K562 (cell line): ENCODE measurements around the gene LBHD2. TPM values are rescaled to one million over a fixed set of nuclear protein-coding genes. Genes with fewer than 3 reads are reported as not detected.
A peak's percentile ranks its signal among the peaks of the same experiment; 100 is the strongest.

Experiments used
- CBFA2T3 ChIP-seq: fragments of 450-650 bp; IDR thresholded peaks from 2 replicates; pipeline ENCODE4 v1.6.1; 2017
- CXXC5 ChIP-seq: fragments of 250-450 bp; sonication (Bioruptor Pico); IDR thresholded peaks from 2 replicates; pipeline ENCODE4 v1.8.0; 2022; ENCODE audit warnings: inconsistent platforms, mild to moderate bottlenecking, moderate library complexity
- DPF2 ChIP-seq: fragments of 450-650 bp; IDR thresholded peaks from 2 replicates; pipeline ENCODE4 v1.6.1; 2016
- GTF2F1 ChIP-seq: IDR thresholded peaks from 2 replicates; pipeline ENCODE4 v1.6.1; 2011; ENCODE audit warnings: low read depth, low read length, improper control_type of control experiment
- HDAC1 ChIP-seq, 2 experiments: fragments of 450-650 bp; IDR thresholded peaks; 2 replicates each; pipeline ENCODE4 v1.6.1; 2016 to 2017; ENCODE audit warnings: inconsistent platforms in 1 of 2, mild to moderate bottlenecking in 1 of 2, moderate library complexity in 1 of 2
- KAT7 ChIP-seq: sonication (generic); formaldehyde crosslinking; IDR thresholded peaks from 2 replicates; pipeline ENCODE4 v1.8.0; 2022; ENCODE audit warnings: missing genetic modification reagents, mild to moderate bottlenecking, borderline replicate concordance
- LCOR ChIP-seq: sonication (generic); formaldehyde crosslinking; IDR thresholded peaks from 2 replicates; pipeline ENCODE4 v1.8.0; 2022; ENCODE audit warnings: mild to moderate bottlenecking, missing genetic modification reagents
- MYNN ChIP-seq, 2 experiments: sonication (generic); formaldehyde crosslinking in 1 of 2; IDR thresholded peaks; 2 replicates each; pipeline versions ENCODE4 v1.5.0 to v1.6.1; 2016 to 2020; ENCODE audit warnings: antibody characterized with exemption in 1 of 2, missing genetic modification reagents in 1 of 2
- POLR2G ChIP-seq: fragments of 200-400 bp; formaldehyde crosslinking; IDR thresholded peaks from 2 replicates; pipeline ENCODE4 v1.6.1; 2017; ENCODE audit warnings: low read depth, mild to moderate bottlenecking, antibody characterized with exemption, low read length, moderate library complexity
- RAD51 ChIP-seq: fragments of 450-650 bp; IDR thresholded peaks from 2 replicates; pipeline ENCODE4 v1.7.1; 2016; ENCODE audit warnings: low read depth, mild to moderate bottlenecking, borderline replicate concordance
- TCF3 ChIP-seq: sonication (generic); formaldehyde crosslinking; IDR thresholded peaks from 2 replicates; pipeline ENCODE4 v1.4.0; 2020; ENCODE audit warnings: mild to moderate bottlenecking, missing genetic modification reagents
- TCF7L2 ChIP-seq: fragments of 150-350 bp; IDR thresholded peaks from 2 replicates; pipeline ENCODE4 v1.6.1; 2016; ENCODE audit warnings: low read depth, mild to moderate bottlenecking, low read length, moderate library complexity
- TCFL5 ChIP-seq: fragments of 250-450 bp; sonication (Bioruptor Pico); conservative IDR thresholded peaks from 2 replicates; pipeline ENCODE4 v1.6.1; 2021; ENCODE audit warnings: mild to moderate bottlenecking, moderate library complexity, matching md5 sums
- TEAD4 ChIP-seq, 2 experiments: sonication (generic) in 1 of 2; formaldehyde crosslinking in 1 of 2; IDR thresholded peaks; 2 replicates each; pipeline versions ENCODE4 v1.6.1 to v1.8.0; 2012 to 2022; ENCODE audit warnings: borderline replicate concordance in 1 of 2, inconsistent platforms in 1 of 2, low read length in 1 of 2, mild to moderate bottlenecking in 1 of 2, missing genetic modification reagents in 1 of 2
- TOE1 ChIP-seq, 2 experiments: fragments of 450-650 bp in 1 of 2; sonication (generic) in 1 of 2; formaldehyde crosslinking in 1 of 2; IDR thresholded peaks; 2 replicates each; pipeline versions ENCODE4 v1.7.1 to v1.8.0; 2016 to 2022; ENCODE audit warnings: borderline replicate concordance in 2 of 2, mild to moderate bottlenecking in 2 of 2, antibody characterized with exemption in 1 of 2, inconsistent platforms in 1 of 2, low read depth in 1 of 2, missing genetic modification reagents in 1 of 2, moderate library complexity in 1 of 2
- ZNF197 ChIP-seq: fragments of 200-800 bp; sonication (Bioruptor generic); IDR thresholded peaks from 2 replicates; pipeline ENCODE4 v1.6.1; 2016; ENCODE audit warnings: low read depth, missing genetic modification characterization, missing compliant biosample characterization
- ZNF354B ChIP-seq: fragments of 250-450 bp; sonication (Bioruptor Pico); IDR thresholded peaks from 2 replicates; pipeline ENCODE4 v1.4.0; 2020
- polyA plus RNA-seq, 8 experiments: library from polyadenylated mRNA; depleted of rRNA in 4 of 8; stranded (reverse) in 5 of 8; unstranded in 3 of 8; fragments of >200 nt; fragmentation: Nextera tagmentation in 2 of 8; fragmentation: Illumina TruSeq in 1 of 8; extraction: Ambion mirVana in 2 of 8; extraction: Trizol in 1 of 8; gene quantifications; 2 replicates each; pipeline versions ENCODE4 v1.2.1 to v1.2.3, GENCODE V29; 2011 to 2014; ENCODE audit warnings: inconsistent platforms in 1 of 8, missing spikeins in 1 of 8
- total RNA-seq, 7 experiments: library from RNA; depleted of rRNA in 6 of 7; stranded (reverse); fragments of >200 nt in 6 of 7; fragmentation: Illumina TruSeq in 2 of 7; extraction: Trizol in 2 of 7; gene quantifications; 2 replicates each; pipeline versions ENCODE4 v1.2.1 to v1.2.3, GENCODE V29; 2011 to 2021; ENCODE audit warnings: low replicate concordance in 1 of 7
- TF ChIP-seq, protein P1 (sequence below), 2 experiments: IDR thresholded peaks; 2 replicates each; pipeline ENCODE4 v1.6.1; 2011; ENCODE audit warnings: borderline replicate concordance in 1 of 2, control low read depth in 1 of 2, low read depth in 1 of 2, low read length in 1 of 2, mild to moderate bottlenecking in 1 of 2, mixed read lengths in 1 of 2, moderate library complexity in 1 of 2; ENCODE audit not compliant: insufficient read depth in 1 of 2, insufficient read length in 1 of 2, poor library complexity in 1 of 2, severe bottlenecking in 1 of 2; ENCODE audit errors: extremely low read depth in 1 of 2
- TF ChIP-seq, protein P2 (sequence below): fragments of 450-650 bp; IDR thresholded peaks from 2 replicates; pipeline ENCODE4 v1.6.1; 2016
- TF ChIP-seq, protein P3 (sequence below): sonication (generic); formaldehyde crosslinking; IDR thresholded peaks from 2 replicates; pipeline ENCODE4 v1.8.1; 2023; ENCODE audit warnings: mild to moderate bottlenecking, missing genetic modification reagents

The LBHD2 gene
- total and polyA plus RNA-seq, 9 of the 15 experiments (the other 6 are each of a cell fraction or from before 2014, with no cell fraction given): not detected

DNA sequence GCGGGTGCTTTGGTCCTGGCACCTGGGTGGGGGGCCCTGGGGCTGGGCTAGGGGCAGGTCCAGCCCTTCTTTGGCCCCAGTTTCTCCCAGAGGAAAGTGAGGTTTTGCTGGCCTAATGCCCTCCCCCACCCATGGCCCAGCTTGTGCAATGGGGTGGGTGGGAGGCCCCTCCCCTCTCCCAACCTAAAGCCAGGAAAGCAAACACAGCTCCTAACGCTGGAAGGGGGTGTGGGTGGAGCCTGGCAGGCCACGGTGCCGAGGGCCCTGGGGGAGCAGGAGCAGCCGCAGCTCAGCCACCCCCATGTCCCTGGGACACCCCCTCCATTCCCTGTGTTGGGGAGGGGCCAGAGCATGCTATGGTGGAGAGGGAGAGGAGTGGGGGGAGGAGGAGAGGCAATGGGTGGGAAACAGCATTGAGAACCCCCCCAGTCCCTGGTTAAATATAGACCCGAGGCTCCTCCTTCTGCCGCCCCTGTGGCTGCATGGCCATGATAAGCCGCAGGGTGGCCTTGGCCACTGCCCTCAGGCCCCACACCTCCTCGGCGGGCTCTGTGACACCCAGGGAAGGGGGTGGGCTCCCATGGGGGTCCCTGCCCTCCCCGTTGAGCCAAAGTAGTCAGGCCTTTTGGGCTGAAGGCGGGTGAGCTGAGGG is 15.2 kb downstream of the LBHD2 start (continued):
- TF ChIP-seq, protein P1, sequence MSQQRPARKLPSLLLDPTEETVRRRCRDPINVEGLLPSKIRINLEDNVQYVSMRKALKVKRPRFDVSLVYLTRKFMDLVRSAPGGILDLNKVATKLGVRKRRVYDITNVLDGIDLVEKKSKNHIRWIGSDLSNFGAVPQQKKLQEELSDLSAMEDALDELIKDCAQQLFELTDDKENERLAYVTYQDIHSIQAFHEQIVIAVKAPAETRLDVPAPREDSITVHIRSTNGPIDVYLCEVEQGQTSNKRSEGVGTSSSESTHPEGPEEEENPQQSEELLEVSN (IDR thresholded peaks at IDR 0.05; ENCODE audit: borderline replicate concordance in 1 of 2, extremely low read depth in 1 of 2, insufficient read depth in 1 of 2, insufficient read length in 1 of 2, low read depth in 1 of 2, low read length in 1 of 2, poor library complexity in 1 of 2, severe bottlenecking in 1 of 2): peak in 1 of 2 experiments; percentile 24
- TF ChIP-seq LCOR (CRISPR knock-in tag): no peak
- TF ChIP-seq CBFA2T3: peak; percentile 76
- TF ChIP-seq KAT7 (CRISPR knock-in tag): no peak
- no peak for TF ChIP-seq GTF2F1
- TF ChIP-seq, protein P2, sequence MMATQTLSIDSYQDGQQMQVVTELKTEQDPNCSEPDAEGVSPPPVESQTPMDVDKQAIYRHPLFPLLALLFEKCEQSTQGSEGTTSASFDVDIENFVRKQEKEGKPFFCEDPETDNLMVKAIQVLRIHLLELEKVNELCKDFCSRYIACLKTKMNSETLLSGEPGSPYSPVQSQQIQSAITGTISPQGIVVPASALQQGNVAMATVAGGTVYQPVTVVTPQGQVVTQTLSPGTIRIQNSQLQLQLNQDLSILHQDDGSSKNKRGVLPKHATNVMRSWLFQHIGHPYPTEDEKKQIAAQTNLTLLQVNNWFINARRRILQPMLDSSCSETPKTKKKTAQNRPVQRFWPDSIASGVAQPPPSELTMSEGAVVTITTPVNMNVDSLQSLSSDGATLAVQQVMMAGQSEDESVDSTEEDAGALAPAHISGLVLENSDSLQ: no peak
- TF ChIP-seq MYNN (IDR thresholded peaks at IDR 0.05): 0 out of 2 replicates have a peak, but pooled peaks have one; percentile 44
- TF ChIP-seq MYNN (CRISPR knock-in tag; IDR thresholded peaks at IDR 0.05): no peak
- TF ChIP-seq ZNF197: no peak
- TF ChIP-seq ZNF354B (CRISPR knock-in tag): no peak
- TF ChIP-seq TCFL5 (CRISPR knock-in tag): no peak
- TF ChIP-seq TOE1 (IDR thresholded peaks at IDR 0.05; ENCODE audit: borderline replicate concordance): no peak
- no peak for TF ChIP-seq TOE1 (CRISPR knock-in tag; IDR thresholded peaks at IDR 0.05; ENCODE audit: borderline replicate concordance, low read depth)
- TF ChIP-seq HDAC1 (IDR thresholded peaks at IDR 0.05): peak in 1 of 2 experiments; percentile 34; a peak in 1 of 4 replicates
- TF ChIP-seq DPF2: peak; percentile 53
- TF ChIP-seq, protein P3, sequence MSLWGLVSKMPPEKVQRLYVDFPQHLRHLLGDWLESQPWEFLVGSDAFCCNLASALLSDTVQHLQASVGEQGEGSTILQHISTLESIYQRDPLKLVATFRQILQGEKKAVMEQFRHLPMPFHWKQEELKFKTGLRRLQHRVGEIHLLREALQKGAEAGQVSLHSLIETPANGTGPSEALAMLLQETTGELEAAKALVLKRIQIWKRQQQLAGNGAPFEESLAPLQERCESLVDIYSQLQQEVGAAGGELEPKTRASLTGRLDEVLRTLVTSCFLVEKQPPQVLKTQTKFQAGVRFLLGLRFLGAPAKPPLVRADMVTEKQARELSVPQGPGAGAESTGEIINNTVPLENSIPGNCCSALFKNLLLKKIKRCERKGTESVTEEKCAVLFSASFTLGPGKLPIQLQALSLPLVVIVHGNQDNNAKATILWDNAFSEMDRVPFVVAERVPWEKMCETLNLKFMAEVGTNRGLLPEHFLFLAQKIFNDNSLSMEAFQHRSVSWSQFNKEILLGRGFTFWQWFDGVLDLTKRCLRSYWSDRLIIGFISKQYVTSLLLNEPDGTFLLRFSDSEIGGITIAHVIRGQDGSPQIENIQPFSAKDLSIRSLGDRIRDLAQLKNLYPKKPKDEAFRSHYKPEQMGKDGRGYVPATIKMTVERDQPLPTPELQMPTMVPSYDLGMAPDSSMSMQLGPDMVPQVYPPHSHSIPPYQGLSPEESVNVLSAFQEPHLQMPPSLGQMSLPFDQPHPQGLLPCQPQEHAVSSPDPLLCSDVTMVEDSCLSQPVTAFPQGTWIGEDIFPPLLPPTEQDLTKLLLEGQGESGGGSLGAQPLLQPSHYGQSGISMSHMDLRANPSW (CRISPR knock-in tag): no peak
- TF ChIP-seq TCF3 (CRISPR knock-in tag): peak; percentile 74
- peak; percentile 16; the same call in 1 of the 2 replicates for TF ChIP-seq CXXC5 (CRISPR knock-in tag)
- TF ChIP-seq TEAD4 (IDR thresholded peaks at IDR 0.05; ENCODE audit: low read length): 0 out of 2 replicates have a peak, but pooled peaks have one; percentile 6
- TF ChIP-seq TEAD4 (CRISPR knock-in tag; IDR thresholded peaks at IDR 0.05; ENCODE audit: borderline replicate concordance): no peak
- peak; percentile 63 for TF ChIP-seq POLR2G
- no peak for TF ChIP-seq RAD51
- no peak for TF ChIP-seq TCF7L2
